Skeletal muscle cell (primary cell): ENCODE measurements around the gene MRPS34.

Experiments used
- DNase-seq: peaks from one replicate; pipeline ENCODE4 v3.0.0-alpha.2; 2010; ENCODE audit warnings: low read depth
- H3K4me3 ChIP-seq: 2 replicates; pipeline ENCODE4 v1.5.1; 2011; ENCODE audit warnings: low read depth, mild to moderate bottlenecking, control low read depth, low read length, moderate library complexity

Gene MRPS34

DNA sequence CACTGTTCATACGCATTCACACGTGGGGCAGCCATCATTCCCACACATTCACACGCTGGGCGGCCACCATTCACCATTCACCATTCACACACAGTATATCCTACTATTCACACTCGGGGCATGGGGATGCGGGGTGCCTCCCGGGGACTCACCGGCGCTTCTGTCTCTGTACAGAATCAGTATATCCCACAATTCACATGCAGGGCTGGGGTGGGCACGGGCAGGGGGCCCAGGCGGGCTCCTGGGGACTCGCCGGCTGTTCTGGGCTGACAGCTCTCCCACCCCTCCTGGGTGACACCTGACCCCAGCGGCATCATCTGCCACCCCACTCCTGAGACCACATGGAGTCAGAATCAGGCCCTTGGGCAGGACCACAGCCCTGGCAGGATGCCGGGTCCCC is 11.2 kb downstream of the MRPS34 start:
- no peak for DNase-seq
- H3K4me3 ChIP-seq, result no peak overlapping the region

DNA sequence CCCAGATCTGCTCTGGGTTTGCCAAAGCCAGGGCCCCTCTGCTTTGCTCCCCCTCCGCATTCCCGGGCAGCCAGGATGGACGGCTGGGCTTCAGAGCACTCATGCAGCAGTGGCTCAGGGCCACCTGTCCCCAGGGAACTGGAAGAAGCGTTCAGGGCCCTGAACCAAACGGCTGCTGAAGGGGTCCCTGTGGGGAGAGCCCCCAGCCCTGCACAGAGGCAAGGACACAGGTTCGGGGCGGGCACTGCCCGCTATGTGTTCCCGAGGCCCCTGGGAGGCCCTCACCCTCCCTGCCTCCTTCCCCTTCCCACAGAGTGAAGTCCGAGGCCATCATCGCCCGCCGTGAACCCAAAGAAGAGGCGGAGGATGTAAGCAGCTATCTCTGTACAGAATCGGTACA is 12.0 kb downstream of the MRPS34 start:
- H3K4me3 ChIP-seq, result no peak overlapping the region
- DNase-seq, result no peak

DNA sequence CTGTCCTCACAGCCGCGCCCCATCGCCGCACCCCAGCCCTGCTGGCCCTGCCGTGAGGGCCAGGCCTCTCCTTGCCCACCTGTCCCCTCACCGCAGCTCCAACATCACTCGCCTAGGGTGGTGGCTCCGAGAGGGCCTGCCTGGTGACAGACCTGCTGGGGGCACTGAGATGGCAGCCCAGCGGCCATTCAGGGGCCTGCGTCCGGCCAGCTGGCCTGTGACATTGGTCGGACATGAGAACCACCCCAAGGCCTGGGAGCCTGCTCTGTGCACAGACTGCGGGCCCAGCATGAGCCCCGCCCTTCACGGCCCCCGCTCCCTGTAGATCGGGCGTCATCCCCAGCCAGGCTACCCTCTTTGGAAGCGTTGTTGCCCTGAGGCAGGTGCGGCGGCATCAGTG is 13.4 kb downstream of the MRPS34 start:
- no peak overlapping the region for H3K4me3 ChIP-seq

GRCh38 chr16:1758923-1759322 is 14.0 kb downstream of the MRPS34 start:
- H3K4me3 ChIP-seq, result no peak overlapping the region
- no peak for DNase-seq

More for the DNA sequence above, 13.4 kb downstream of the MRPS34 start:
- DNase-seq, result no peak

- DNase-seq, result no peak
- no peak overlapping the region for H3K4me3 ChIP-seq
Measured at GRCh38 chr16:1757714-1758461, 15.0 kb downstream of the MRPS34 start.

DNA sequence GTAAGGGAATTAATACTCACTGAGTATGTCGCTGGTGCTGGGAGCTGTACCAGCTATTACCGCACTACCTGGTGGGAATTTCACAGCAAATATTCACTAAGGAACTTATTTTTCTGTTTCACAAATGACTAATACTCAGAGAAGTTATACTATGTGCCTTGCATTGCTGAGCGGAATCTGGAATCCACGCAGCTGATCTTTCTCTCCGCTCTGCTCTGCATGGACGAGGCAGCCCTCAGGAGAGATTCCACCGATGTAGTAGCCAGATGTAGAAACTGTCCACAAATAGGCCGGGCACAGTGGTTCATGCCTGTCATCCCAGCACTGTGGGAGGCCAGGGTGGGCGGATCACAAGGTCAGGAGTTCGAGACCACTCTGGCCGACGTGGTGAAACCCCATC is 18.7 kb downstream of the MRPS34 start:
- DNase-seq, result no peak
- no peak overlapping the region for H3K4me3 ChIP-seq

DNA sequence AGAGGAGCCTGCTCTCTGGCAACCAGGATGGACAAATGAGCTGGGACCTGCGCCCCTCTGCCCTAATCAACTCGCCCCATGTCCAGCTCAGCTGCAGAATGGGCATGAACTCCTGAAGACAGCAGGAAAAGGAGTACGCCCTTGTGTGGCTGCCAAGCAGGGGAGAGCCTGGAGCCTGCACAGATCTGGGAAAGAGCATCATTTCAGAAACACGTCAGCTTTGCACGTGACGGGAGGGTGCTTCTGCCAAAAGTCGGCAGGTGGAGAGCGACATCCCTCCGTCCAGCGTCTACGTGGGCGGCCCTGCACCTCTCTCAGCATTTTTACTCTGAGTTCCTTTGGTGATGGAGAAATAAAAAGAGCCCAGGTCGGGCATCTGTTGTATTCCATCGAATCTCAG is 20.1 kb downstream of the MRPS34 start:
- no peak for DNase-seq
- H3K4me3 ChIP-seq, result no peak overlapping the region

- DNase-seq, result no peak
- no peak overlapping the region for H3K4me3 ChIP-seq
Measured at GRCh38 chr16:1751946-1752345, 21.0 kb downstream of the MRPS34 start.

DNA sequence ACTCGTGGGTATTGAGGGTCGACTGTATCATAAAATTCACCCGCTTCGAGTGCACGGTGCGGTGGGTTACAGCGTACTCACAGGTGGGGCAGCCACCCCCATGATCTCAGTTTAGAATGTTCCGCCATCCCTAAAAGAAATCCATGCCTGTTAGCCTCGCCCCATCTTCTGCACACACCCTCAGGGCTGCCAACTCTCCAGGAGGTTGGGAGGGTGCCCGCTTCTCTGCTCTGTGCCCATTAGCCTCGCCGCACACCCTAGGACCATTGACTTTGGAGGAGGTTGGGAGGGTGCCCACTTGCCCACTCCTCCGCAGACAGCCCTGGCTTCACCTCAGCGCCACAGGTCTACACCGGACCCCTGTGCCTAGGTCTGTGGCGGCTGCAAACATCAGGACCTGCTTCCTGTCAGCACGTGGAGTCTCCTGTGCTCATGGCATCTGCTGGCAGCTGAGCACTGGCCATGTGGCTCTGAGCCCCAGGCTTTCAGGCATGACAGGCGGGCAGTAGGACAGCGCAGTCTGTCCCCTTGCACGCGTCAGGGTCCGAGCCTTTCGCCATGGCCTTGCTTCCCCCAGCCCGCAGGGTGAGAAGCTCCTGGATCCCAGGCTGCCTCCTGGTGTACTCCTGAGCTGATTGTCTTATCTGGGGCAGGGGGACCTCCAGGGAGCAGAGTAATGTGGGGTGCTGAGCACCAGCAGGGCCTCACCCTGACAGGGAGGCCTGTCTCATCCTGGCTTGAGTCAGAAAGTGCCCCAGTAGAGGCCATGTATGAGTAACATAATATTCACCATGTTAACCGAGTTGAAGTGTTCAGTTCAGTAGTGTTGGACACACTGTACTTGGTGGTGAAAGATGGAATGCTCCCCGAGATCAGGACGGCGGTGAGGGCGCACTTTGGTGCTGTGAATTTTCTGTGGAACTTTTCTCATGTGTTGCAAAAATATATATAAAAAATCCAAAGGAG is 23.5 kb downstream of the MRPS34 start:
- H3K4me3 ChIP-seq, result no peak overlapping the region
- DNase-seq, result no peak

DNA sequence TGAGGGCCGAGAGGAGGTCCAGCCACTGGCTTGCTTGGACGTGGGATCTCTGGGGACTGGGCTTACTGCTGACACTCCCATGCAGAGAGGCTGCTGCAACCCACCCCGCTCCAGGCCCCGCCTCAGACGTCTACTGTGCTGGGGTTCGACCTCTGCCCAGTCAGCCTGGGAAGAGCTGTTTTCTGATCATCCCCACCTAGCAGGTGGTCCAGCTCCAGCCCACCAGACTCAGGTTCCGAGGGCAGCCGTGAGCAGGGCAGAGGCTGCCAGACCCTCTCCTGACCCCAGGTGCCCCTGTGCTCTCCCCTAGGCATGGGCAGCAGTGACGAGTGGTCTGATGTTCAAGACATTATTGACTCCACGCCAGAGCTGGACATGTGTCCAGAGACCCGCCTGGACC is 25.0 kb downstream of the MRPS34 start:
- DNase-seq, result no peak
- no peak overlapping the region for H3K4me3 ChIP-seq

GRCh38 chr16:1746693-1747195 is 26.2 kb downstream of the MRPS34 start:
- no peak for DNase-seq
- H3K4me3 ChIP-seq, result no peak overlapping the region

DNA sequence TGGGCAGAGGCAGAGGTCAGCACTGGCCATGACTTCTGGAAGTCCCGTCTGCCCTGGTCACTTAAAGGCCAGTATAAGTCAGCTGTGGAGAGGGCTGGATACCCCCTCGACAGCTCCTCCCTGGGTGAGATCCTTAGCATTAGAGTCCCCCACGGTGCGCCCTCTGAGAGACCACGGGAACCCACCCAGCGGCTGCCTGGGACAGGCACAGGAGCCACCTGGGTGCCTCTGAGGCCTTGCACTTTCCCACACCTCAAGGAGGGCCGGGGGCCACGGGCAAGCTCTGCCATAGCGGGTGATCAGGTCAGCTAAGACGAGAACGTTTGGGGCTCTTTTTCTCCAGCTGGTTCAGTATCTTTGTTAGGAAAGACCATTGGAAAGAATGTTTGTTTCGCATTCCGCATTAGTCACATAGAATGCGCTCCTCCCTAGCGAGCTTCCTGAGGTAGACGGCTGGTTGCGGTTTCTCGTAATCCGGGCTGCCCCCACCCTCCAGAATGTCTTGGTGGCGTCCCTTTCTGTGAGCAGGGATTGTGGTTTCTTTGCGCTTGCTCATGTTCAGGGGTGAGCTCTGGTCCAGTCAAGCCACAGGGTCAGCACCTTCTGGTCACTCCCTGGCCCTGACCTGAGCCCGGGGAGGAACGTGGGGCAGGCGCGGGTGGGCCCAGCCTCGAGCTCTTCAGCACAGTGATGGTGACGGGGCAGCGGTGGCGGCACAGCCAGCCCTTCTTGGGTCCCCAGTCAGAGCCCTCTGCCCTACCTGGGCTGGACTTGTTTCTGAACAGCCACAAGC is 26.8 kb downstream of the MRPS34 start:
- no peak overlapping the region for H3K4me3 ChIP-seq
- DNase-seq, result peak; percentile 39

GRCh38 chr16:1745181-1745899 is 27.6 kb downstream of the MRPS34 start:
- DNase-seq, result no peak
- H3K4me3 ChIP-seq, result no peak overlapping the region

- H3K4me3 ChIP-seq, result no peak overlapping the region
- DNase-seq, result no peak
Measured at GRCh38 chr16:1744338-1744840, 28.5 kb downstream of the MRPS34 start.

GRCh38 chr16:1743376-1744337 is 29.3 kb downstream of the MRPS34 start:
- no peak overlapping the region for H3K4me3 ChIP-seq

GRCh38 chr16:1741553-1742165 is 31.3 kb downstream of the MRPS34 start:
- no peak overlapping the region for H3K4me3 ChIP-seq
- no peak for DNase-seq

More at GRCh38 chr16:1743376-1744337, 29.3 kb downstream of the MRPS34 start:
- no peak for DNase-seq

- no peak overlapping the region for H3K4me3 ChIP-seq
- DNase-seq, result no peak
Measured at GRCh38 chr16:1740781-1741490, 32.0 kb downstream of the MRPS34 start.
